Activated CD4-positive, alpha-beta T cell treated with anti-CD3 and anti-CD28 coated beads, Interleukin-2, amount 50 U/mL, for 24 hours (primary cell): ENCODE results near the gene SMG9.
"Not testable (repeated sequence)": the region's sequence is repeated elsewhere in the genome, so short reads cannot be mapped to it uniquely, and the experiment has no call there.

Experiments
- DNase-seq, 2 donors: peaks; one replicate each; pipeline ENCODE4 v3.0.0-alpha.2; 2020; ENCODE audit warnings: low read depth in 1 of 2, low spot score in 1 of 2

Gene SMG9

GRCh38 chr19:43695985-43696704 lies 58.6 kb downstream of the SMG9 start:
- no peak for DNase-seq

GRCh38 chr19:43694553-43694952 lies 60.2 kb downstream of the SMG9 start:
- no peak for DNase-seq

- no peak for DNase-seq
Observed at GRCh38 chr19:43692877-43693276, 61.9 kb downstream of the SMG9 start.

- no peak for DNase-seq
Observed at GRCh38 chr19:43692385-43692784, 62.4 kb downstream of the SMG9 start.

GRCh38 chr19:43691755-43692154 lies 63.0 kb downstream of the SMG9 start:
- DNase-seq, result no peak

- no peak for DNase-seq
Observed at GRCh38 chr19:43690890-43691289, 63.9 kb downstream of the SMG9 start.

GRCh38 chr19:43690444-43690843 lies 64.3 kb downstream of the SMG9 start:
- DNase-seq, result no peak

GRCh38 chr19:43688059-43688701 lies 66.6 kb downstream of the SMG9 start:
- DNase-seq, result no peak

GRCh38 chr19:43687660-43687997 lies 67.1 kb downstream of the SMG9 start:
- no peak for DNase-seq

- DNase-seq, result no peak
Observed at GRCh38 chr19:43684326-43684725, 70.4 kb downstream of the SMG9 start.

GRCh38 chr19:43683905-43684304 lies 70.9 kb downstream of the SMG9 start:
- DNase-seq, result no peak

- DNase-seq, result no peak
Observed at GRCh38 chr19:43682824-43683661, 71.7 kb downstream of the SMG9 start.

- DNase-seq, result not testable (repeated sequence)
Observed at GRCh38 chr19:43682269-43682668, 72.5 kb downstream of the SMG9 start.

- DNase-seq, result no peak
Observed at GRCh38 chr19:43681821-43682220, 72.9 kb downstream of the SMG9 start.

- DNase-seq, result no peak
Observed at GRCh38 chr19:43678512-43679261, 76.1 kb downstream of the SMG9 start.
